PC-3 (cell line): Measurements from ENCODE around the gene SNHG17. TPM values are rescaled to one million over a fixed set of nuclear protein-coding genes. Genes with fewer than 3 reads are reported as not detected.

Experiments used
- ATAC-seq: fragments of 200-7000 bp; cut with Tn5 transposase; 2 replicates; pipeline ENCODE4 v1.9.1; 2020; ENCODE audit warnings: mild to moderate bottlenecking, moderate library complexity
- BruUV-seq: library from RNA; stranded (reverse); fragments of 400-500 nt; replicated peaks from 2 replicates; lab custom pipeline; 2021; lab: Mats Ljungman, UMichigan
- CTCF ChIA-PET: fragments of 300-600 bp; sonication (Branson Sonifier 250); formaldehyde crosslinking; loops from one replicate; lab custom pipeline; 2022; ENCODE audit warnings: antibody characterized with exemption; lab: Charles Lee
- POLR2A ChIA-PET: fragments of 300-600 bp; sonication (Branson Sonifier 250); formaldehyde crosslinking; loops from one replicate; lab custom pipeline; 2022; ENCODE audit warnings: antibody characterized with exemption; ENCODE audit not compliant: unreplicated experiment; lab: Charles Lee
- DNase-seq: peaks from one replicate; pipeline ENCODE4 v3.0.0-alpha.2; 2015
- H2AFZ ChIP-seq: fragments of 300-600 bp; sonication (generic); 2 replicates; pipeline ENCODE4 v1.6.0; 2016; ENCODE audit warnings: antibody characterized with exemption, low read length
- H3F3A ChIP-seq: fragments of 300-600 bp; sonication (generic); one replicate; pipeline ENCODE4 v1.6.0; 2017; ENCODE audit warnings: antibody characterized with exemption, low read length, control low read depth, mild to moderate bottlenecking; ENCODE audit not compliant: unreplicated experiment
- H3K27ac ChIP-seq: fragments of 300-600 bp; sonication (generic); 2 replicates; pipeline ENCODE4 v1.5.1; 2016; ENCODE audit warnings: mild to moderate bottlenecking, low read length
- H3K27me3 ChIP-seq: fragments of 300-600 bp; sonication (generic); 2 replicates; pipeline ENCODE4 v1.6.1; 2016; ENCODE audit warnings: low read length, mixed read lengths
- H3K36me3 ChIP-seq: fragments of 300-600 bp; sonication (generic); 2 replicates; pipeline ENCODE4 v1.6.1; 2016; ENCODE audit warnings: low read depth, mixed run types, low read length, mixed read lengths
- H3K4me1 ChIP-seq: fragments of 300-600 bp; sonication (generic); 2 replicates; pipeline ENCODE4 v1.5.1; 2016; ENCODE audit warnings: low read length; ENCODE audit not compliant: insufficient read depth
- H3K4me2 ChIP-seq: fragments of 300-600 bp; sonication (generic); 2 replicates; pipeline ENCODE4 v1.6.0; 2016; ENCODE audit warnings: low read length
- H3K4me3 ChIP-seq: fragments of 300-600 bp; sonication (generic); 2 replicates; pipeline ENCODE4 v1.5.1; 2016; ENCODE audit warnings: mild to moderate bottlenecking, low read length, mixed read lengths
- H3K79me2 ChIP-seq: fragments of 300-600 bp; sonication (generic); 2 replicates; pipeline ENCODE4 v1.6.1; 2017; ENCODE audit warnings: low read length, mixed read lengths
- H3K9ac ChIP-seq: fragments of 300-600 bp; sonication (generic); 2 replicates; pipeline ENCODE4 v1.6.0; 2016; ENCODE audit warnings: mild to moderate bottlenecking, low read length
- H3K9me2 ChIP-seq: fragments of 300-600 bp; sonication (generic); replicated peaks from 2 replicates; pipeline ENCODE4 v1.6.1; 2016; ENCODE audit warnings: mixed run types, low read length, mixed read lengths
- H3K9me3 ChIP-seq: fragments of 300-600 bp; sonication (generic); 2 replicates; pipeline ENCODE4 v1.6.1; 2016; ENCODE audit warnings: low read length, mixed read lengths
- H4K20me1 ChIP-seq: fragments of 300-600 bp; sonication (generic); 2 replicates; pipeline ENCODE4 v1.6.1; 2016; ENCODE audit warnings: low read length, mixed read lengths
- CTCF ChIP-seq: fragments of 300-600 bp; sonication (generic); conservative IDR thresholded peaks from 2 replicates; pipeline ENCODE4 v1.5.1; 2017; ENCODE audit warnings: antibody characterized with exemption, low read depth, mild to moderate bottlenecking, low read length
- EZH2 ChIP-seq: fragments of 300-600 bp; sonication (generic); IDR thresholded peaks from one replicate; pipeline ENCODE4 v1.6.1; 2017; ENCODE audit warnings: antibody characterized with exemption, mild to moderate bottlenecking, low read length; ENCODE audit not compliant: unreplicated experiment
- EZH2phosphoT487 ChIP-seq: fragments of 300-600 bp; sonication (generic); IDR thresholded peaks from 2 replicates; pipeline ENCODE4 v1.6.1; 2018; ENCODE audit warnings: mild to moderate bottlenecking, antibody characterized with exemption, low read length, borderline replicate concordance
- intact Hi-C: fragments of 100-400 bp; cut with micrococcal nuclease; formaldehyde crosslinking; loops from 2 replicates; pipeline ENCODE4 v1.9.0; 2023
- total RNA-seq: library from RNA; depleted of rRNA; stranded (reverse); fragments of >200 nt; gene quantifications from 2 replicates; pipeline ENCODE4 v1.2.3, GENCODE V29; 2014

The SNHG17 gene
- total RNA-seq, 1 experiment from 2014 or later, result 52.0 TPM

- Histone ChIP-seq H3K4me1 (peaks cover 45% of the 10 kb centered on the region), H3K36me3 (no peaks in the 10 kb centered on the region), H3K4me3 (no peak overlapping the region), H4K20me1 (no peaks in the 10 kb centered on the region), H3K27me3 (no peaks in the 10 kb centered on the region), H3K79me2 (peaks cover 15% of the 10 kb centered on the region), H3K9me2 (no peaks in the 10 kb centered on the region), H3K9me3 (no peaks in the 10 kb centered on the region), H2AFZ (no peak overlapping the region), H3K9ac (no peak overlapping the region), H3K27ac (no peak overlapping the region), H3F3A (no peaks in the 10 kb centered on the region), H3K4me2 (no peak overlapping the region)
- BruUV-seq, result no TSS peak
- DNase-seq, result no peak
- CTCF ChIA-PET, result no interaction called here
- no peak for ATAC-seq
- POLR2A ChIA-PET, result no interaction called here
- intact Hi-C loops, result no loop called here
- no peak for TF ChIP-seq EZH2
- TF ChIP-seq EZH2phosphoT487, result no peak
- TF ChIP-seq CTCF, result no peak
These were observed 13.9 kb upstream of the SNHG17 start for GRCh38 chr20:38449046-38449445.

GRCh38 chr20:38447931-38448675 lies 13.0 kb upstream of the SNHG17 start:
- H3K4me3 ChIP-seq, result peak overlapping the region; percentile 91
- intact Hi-C loops, result no loop called here
- TF ChIP-seq EZH2 (no peak), EZH2phosphoT487 (no peak), CTCF (no peak)
- H3K79me2 ChIP-seq, result peaks cover 15% of the 10 kb centered on the region
- H3K27ac ChIP-seq, result no peak overlapping the region
- no TSS peak for BruUV-seq
- peak; percentile 48 for ATAC-seq
- H3K9me3 ChIP-seq, result no peaks in the 10 kb centered on the region
- DNase-seq, result no peak
- H2AFZ ChIP-seq, result peak overlapping the region; percentile 74; the same call in 1 of the 2 replicates
- no peak overlapping the region for H3K9ac ChIP-seq
- peak overlapping the region; percentile 98 for H3K4me2 ChIP-seq
- no peaks in the 10 kb centered on the region for H3K36me3 ChIP-seq
- ChIA-PET CTCF (interaction anchor here (0.8 to 1.0 kb wide), 2 partner anchors 14 to 25 kb away, joined by 4 to 6 read pairs; partner anchors contain the start of gene RALGAPB), POLR2A (interaction anchor here (1.1 kb wide), 1 partner anchor 13 kb away, joined by 3 read pairs; the partner anchor contains the start of gene SNHG17)
- H3K27me3 ChIP-seq, result no peaks in the 10 kb centered on the region
- H3K9me2 ChIP-seq, result no peaks in the 10 kb centered on the region
- H4K20me1 ChIP-seq, result no peaks in the 10 kb centered on the region
- no peaks in the 10 kb centered on the region for H3F3A ChIP-seq
- H3K4me1 ChIP-seq, result peaks cover 42% of the 10 kb centered on the region

- no peaks in the 10 kb centered on the region for H3K27me3 ChIP-seq
- peak overlapping the region; percentile 91 for H3K4me3 ChIP-seq
- 0 out of 2 replicates have a peak overlapping the region, but pooled peaks have one; percentile 21 for H3K27ac ChIP-seq
- DNase-seq (no peak), ATAC-seq (no peak)
- H3K36me3 ChIP-seq, result no peaks in the 10 kb centered on the region
- BruUV-seq, result no TSS peak
- no peaks in the 10 kb centered on the region for H3K9me2 ChIP-seq
- H3K9me3 ChIP-seq, result no peaks in the 10 kb centered on the region
- peak overlapping the region; percentile 74 for H2AFZ ChIP-seq
- H3K79me2 ChIP-seq, result peaks cover 15% of the 10 kb centered on the region
- no peaks in the 10 kb centered on the region for H4K20me1 ChIP-seq
- no peaks in the 10 kb centered on the region for H3F3A ChIP-seq
- CTCF ChIA-PET, result interaction anchor here (0.8 to 1.0 kb wide), 2 partner anchors 13 to 26 kb away, joined by 4 to 6 read pairs; partner anchors contain the start of gene RALGAPB
- peak overlapping the region; percentile 97 for H3K9ac ChIP-seq
- peak overlapping the region; percentile 98 for H3K4me2 ChIP-seq
- TF ChIP-seq CTCF (no peak), EZH2phosphoT487 (no peak), EZH2 (no peak)
- H3K4me1 ChIP-seq, result peaks cover 34% of the 10 kb centered on the region
- intact Hi-C loops, result no loop called here
- POLR2A ChIA-PET, result interaction anchor here (1.1 kb wide), 1 partner anchor 12 kb away, joined by 3 read pairs; the partner anchor contains the start of gene SNHG17
These were observed 12.1 kb upstream of the SNHG17 start for GRCh38 chr20:38447251-38447661.
